Measurements from ENCODE around the gene SLCO3A1. TPM values are rescaled to one million over a fixed set of nuclear protein-coding genes. Genes with fewer than 3 reads are reported as not detected.

SLCO3A1 gene
- total and polyA plus RNA-seq, 2 donors (not counting 1 experiment from before 2014, with no cell fraction given) = 8.1 to 16.8 TPM

GRCh38 chr15:92035551-92035950 lies 182.0 kb downstream of the SLCO3A1 start:
- no peaks in the 10 kb centered on the region for H3K9me3 ChIP-seq (ENCODE audit: control insufficient read depth, insufficient read depth, low read depth, low read length)
- TF ChIP-seq CTCF (conservative IDR thresholded peaks at IDR 0.05 in 1 of 2, IDR thresholded peaks at IDR 0.05 in 1 of 2; ENCODE audit: low read depth in 1 of 2, low read length in 2 of 2) = no peak
- TF ChIP-seq EZH2 (IDR thresholded peaks at IDR 0.05; ENCODE audit: low read length, missing control alignments) = no peak
- no peak overlapping the region for H3K9ac ChIP-seq (ENCODE audit: insufficient read depth, low read length)
- no peak overlapping the region for H3K4me2 ChIP-seq (ENCODE audit: extremely low read depth, insufficient read depth, low read length)
- H3K4me3 ChIP-seq (replicated peaks in 1 of 4; ENCODE audit: control extremely low read depth in 1 of 4, insufficient read depth in 1 of 4, low read depth in 3 of 4, low read length in 4 of 4) = no peak overlapping the region
- no peak overlapping the region for H3K27ac ChIP-seq (ENCODE audit: insufficient read depth, low read length)
- DNase-seq (ENCODE audit: low read depth in 2 of 2) = no peak
- H3K79me2 ChIP-seq (ENCODE audit: control insufficient read depth, insufficient read depth, low read length) = no peaks in the 10 kb centered on the region
- no peaks in the 10 kb centered on the region for H3K4me1 ChIP-seq (ENCODE audit: control insufficient read depth, extremely low read depth, insufficient read depth, low read length)
- H2AFZ ChIP-seq (ENCODE audit: low read length) = no peak overlapping the region
- H3K36me3 ChIP-seq (ENCODE audit: control insufficient read depth, insufficient read depth, low read length) = no peaks in the 10 kb centered on the region
- H3K27me3 ChIP-seq (ENCODE audit: control insufficient read depth, insufficient read depth, low read length) = no peaks in the 10 kb centered on the region
- no peaks in the 10 kb centered on the region for H4K20me1 ChIP-seq (ENCODE audit: control insufficient read depth, extremely low read depth, insufficient read depth, low read length)

- Histone ChIP-seq H3K27ac (ENCODE audit: insufficient read depth, low read length) (no peak overlapping the region), H3K4me3 (replicated peaks in 1 of 4; ENCODE audit: control extremely low read depth in 1 of 4, insufficient read depth in 1 of 4, low read depth in 3 of 4, low read length in 4 of 4) (no peak overlapping the region), H3K4me1 (ENCODE audit: control insufficient read depth, extremely low read depth, insufficient read depth, low read length) (no peaks in the 10 kb centered on the region), H3K9me3 (ENCODE audit: control insufficient read depth, insufficient read depth, low read depth, low read length) (no peaks in the 10 kb centered on the region), H3K27me3 (ENCODE audit: control insufficient read depth, insufficient read depth, low read length) (no peaks in the 10 kb centered on the region), H3K4me2 (ENCODE audit: extremely low read depth, insufficient read depth, low read length) (no peak overlapping the region), H3K36me3 (ENCODE audit: control insufficient read depth, insufficient read depth, low read length) (no peaks in the 10 kb centered on the region), H3K9ac (ENCODE audit: insufficient read depth, low read length) (no peak overlapping the region), H4K20me1 (ENCODE audit: control insufficient read depth, extremely low read depth, insufficient read depth, low read length) (no peaks in the 10 kb centered on the region), H3K79me2 (ENCODE audit: control insufficient read depth, insufficient read depth, low read length) (no peaks in the 10 kb centered on the region), H2AFZ (ENCODE audit: low read length) (no peak overlapping the region)
- DNase-seq (ENCODE audit: low read depth in 2 of 2) = no peak
- TF ChIP-seq CTCF (conservative IDR thresholded peaks at IDR 0.05 in 1 of 2, IDR thresholded peaks at IDR 0.05 in 1 of 2; ENCODE audit: low read depth in 1 of 2, low read length in 2 of 2) (no peak), EZH2 (IDR thresholded peaks at IDR 0.05; ENCODE audit: low read length, missing control alignments) (no peak)
Measured at GRCh38 chr15:92035961-92036360, 182.5 kb downstream of the SLCO3A1 start.

GRCh38 chr15:92037491-92037890 lies 184.0 kb downstream of the SLCO3A1 start:
- Histone ChIP-seq H3K9ac (ENCODE audit: insufficient read depth, low read length) (no peak overlapping the region), H4K20me1 (ENCODE audit: control insufficient read depth, extremely low read depth, insufficient read depth, low read length) (no peaks in the 10 kb centered on the region), H3K4me2 (ENCODE audit: extremely low read depth, insufficient read depth, low read length) (no peak overlapping the region), H3K36me3 (ENCODE audit: control insufficient read depth, insufficient read depth, low read length) (no peaks in the 10 kb centered on the region), H3K9me3 (ENCODE audit: control insufficient read depth, insufficient read depth, low read depth, low read length) (no peaks in the 10 kb centered on the region), H2AFZ (ENCODE audit: low read length) (no peak overlapping the region), H3K27ac (ENCODE audit: insufficient read depth, low read length) (no peak overlapping the region), H3K27me3 (ENCODE audit: control insufficient read depth, insufficient read depth, low read length) (no peaks in the 10 kb centered on the region), H3K4me3 (replicated peaks in 1 of 4; ENCODE audit: control extremely low read depth in 1 of 4, insufficient read depth in 1 of 4, low read depth in 3 of 4, low read length in 4 of 4) (no peak overlapping the region), H3K79me2 (ENCODE audit: control insufficient read depth, insufficient read depth, low read length) (no peaks in the 10 kb centered on the region), H3K4me1 (ENCODE audit: control insufficient read depth, extremely low read depth, insufficient read depth, low read length) (no peaks in the 10 kb centered on the region)
- TF ChIP-seq CTCF (conservative IDR thresholded peaks at IDR 0.05 in 1 of 2, IDR thresholded peaks at IDR 0.05 in 1 of 2; ENCODE audit: low read depth in 1 of 2, low read length in 2 of 2) (no peak), EZH2 (IDR thresholded peaks at IDR 0.05; ENCODE audit: low read length, missing control alignments) (no peak)
- no peak for DNase-seq (ENCODE audit: low read depth in 2 of 2)
